Neutrophil (primary cell): ENCODE measurements around the gene BRPF3.

Source experiments
- H3K27ac ChIP-seq: fragments of 200-600 bp; sonication (generic); 2 replicates; pipeline ENCODE4 v1.5.1; 2016; ENCODE audit warnings: mild to moderate bottlenecking, moderate library complexity
- H3K27me3 ChIP-seq: fragments of 200-600 bp; sonication (generic); 2 replicates; pipeline ENCODE4 v1.6.0; 2016; ENCODE audit warnings: mild to moderate bottlenecking
- H3K36me3 ChIP-seq: fragments of 200-600 bp; sonication (generic); 2 replicates; pipeline ENCODE4 v1.5.1; 2017
- H3K4me1 ChIP-seq, 2 experiments: fragments of 200-600 bp in 1 of 2; sonication (generic) in 1 of 2; 1 replicate in 1 of 2; 2 replicates in 1 of 2; pipeline versions ENCODE4 v1.5.1 to v1.6.1; 2013 to 2016; ENCODE audit warnings: low read depth in 1 of 2, low read length in 1 of 2, mild to moderate bottlenecking in 1 of 2, moderate library complexity in 1 of 2; ENCODE audit not compliant: control insufficient read depth in 1 of 2, insufficient read depth in 1 of 2
- H3K4me3 ChIP-seq, 2 experiments: fragments of 200-600 bp in 1 of 2; sonication (generic) in 1 of 2; 1 replicate in 1 of 2; 2 replicates in 1 of 2; pipeline ENCODE4 v1.5.1; 2013 to 2016; ENCODE audit warnings: low read depth in 1 of 2, low read length in 1 of 2, mild to moderate bottlenecking in 1 of 2, moderate library complexity in 1 of 2
- H3K9me3 ChIP-seq: fragments of 200-600 bp; sonication (generic); 2 replicates; pipeline ENCODE4 v1.5.1; 2016
- TF ChIP-seq, protein P1 (sequence below): fragments of 200-600 bp; sonication (generic); IDR thresholded peaks from 2 replicates; pipeline ENCODE4 v1.5.1; 2016; ENCODE audit warnings: antibody characterized with exemption

Gene BRPF3

DNA sequence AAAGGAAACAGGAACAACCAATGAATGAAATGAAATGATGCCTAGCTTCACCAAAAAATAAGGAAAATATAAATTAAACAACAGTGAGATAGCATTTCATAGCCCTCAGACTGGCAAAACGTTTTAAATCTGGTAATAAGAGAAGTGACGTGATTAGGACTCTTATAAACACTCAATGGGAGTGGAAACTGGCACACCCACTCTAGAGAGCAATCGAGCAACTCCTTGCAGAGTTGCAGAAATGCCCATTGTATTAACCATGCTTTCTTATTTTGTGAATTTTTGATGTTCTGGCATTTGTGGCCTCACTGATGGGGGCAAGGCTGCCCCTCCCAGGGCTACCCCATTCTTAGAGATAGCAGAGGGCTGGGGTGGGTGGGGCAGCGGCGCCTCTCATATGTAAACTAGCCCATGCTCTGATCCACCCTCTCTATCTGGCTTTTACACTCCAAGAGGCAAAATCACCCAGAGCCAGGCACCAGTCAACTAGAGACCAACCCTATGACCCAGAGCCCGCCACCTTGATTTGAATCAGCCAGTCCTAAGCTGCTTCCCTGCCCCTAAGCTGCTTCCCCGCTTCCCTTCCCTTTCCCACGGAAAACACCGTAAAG, 67.0 kb downstream of the BRPF3 start:
- TF ChIP-seq, protein P1, sequence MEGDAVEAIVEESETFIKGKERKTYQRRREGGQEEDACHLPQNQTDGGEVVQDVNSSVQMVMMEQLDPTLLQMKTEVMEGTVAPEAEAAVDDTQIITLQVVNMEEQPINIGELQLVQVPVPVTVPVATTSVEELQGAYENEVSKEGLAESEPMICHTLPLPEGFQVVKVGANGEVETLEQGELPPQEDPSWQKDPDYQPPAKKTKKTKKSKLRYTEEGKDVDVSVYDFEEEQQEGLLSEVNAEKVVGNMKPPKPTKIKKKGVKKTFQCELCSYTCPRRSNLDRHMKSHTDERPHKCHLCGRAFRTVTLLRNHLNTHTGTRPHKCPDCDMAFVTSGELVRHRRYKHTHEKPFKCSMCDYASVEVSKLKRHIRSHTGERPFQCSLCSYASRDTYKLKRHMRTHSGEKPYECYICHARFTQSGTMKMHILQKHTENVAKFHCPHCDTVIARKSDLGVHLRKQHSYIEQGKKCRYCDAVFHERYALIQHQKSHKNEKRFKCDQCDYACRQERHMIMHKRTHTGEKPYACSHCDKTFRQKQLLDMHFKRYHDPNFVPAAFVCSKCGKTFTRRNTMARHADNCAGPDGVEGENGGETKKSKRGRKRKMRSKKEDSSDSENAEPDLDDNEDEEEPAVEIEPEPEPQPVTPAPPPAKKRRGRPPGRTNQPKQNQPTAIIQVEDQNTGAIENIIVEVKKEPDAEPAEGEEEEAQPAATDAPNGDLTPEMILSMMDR, result no peak
- Histone ChIP-seq H3K27ac (no peak overlapping the region), H3K9me3 (peaks cover 5% of the 10 kb centered on the region), H3K36me3 (no peaks in the 10 kb centered on the region), H3K27me3 (peaks cover 38% of the 10 kb centered on the region), H3K4me3 (no peak overlapping the region), H3K4me1 (no peaks in the 10 kb centered on the region)

DNA sequence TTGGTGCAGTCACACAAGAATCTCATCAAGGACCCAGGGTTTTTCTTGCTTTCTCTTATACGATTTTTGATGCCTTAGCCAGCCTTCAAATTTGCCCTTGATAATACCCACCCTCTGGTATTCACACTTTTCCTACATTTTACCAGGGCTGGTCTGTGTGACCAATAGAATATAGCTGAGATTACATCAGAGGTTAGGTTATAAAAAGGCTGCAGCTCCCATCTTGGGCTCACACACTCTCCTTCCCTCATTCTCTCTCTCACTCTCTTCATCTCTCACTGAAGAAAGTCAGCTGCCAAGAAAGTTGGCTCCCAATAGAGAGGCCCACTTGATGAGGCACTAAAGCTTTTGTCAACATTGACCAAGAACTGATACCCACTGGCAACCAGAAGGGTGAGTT, 69.2 kb downstream of the BRPF3 start:
- H3K9me3 ChIP-seq, result peaks cover 5% of the 10 kb centered on the region
- no peak overlapping the region for H3K4me3 ChIP-seq
- TF ChIP-seq, protein P1, result no peak
- no peaks in the 10 kb centered on the region for H3K36me3 ChIP-seq
- peaks cover 0 to 3% of the 10 kb centered on the region in 2 experiments for H3K4me1 ChIP-seq
- no peak overlapping the region for H3K27ac ChIP-seq
- peaks cover 26% of the 10 kb centered on the region for H3K27me3 ChIP-seq

DNA sequence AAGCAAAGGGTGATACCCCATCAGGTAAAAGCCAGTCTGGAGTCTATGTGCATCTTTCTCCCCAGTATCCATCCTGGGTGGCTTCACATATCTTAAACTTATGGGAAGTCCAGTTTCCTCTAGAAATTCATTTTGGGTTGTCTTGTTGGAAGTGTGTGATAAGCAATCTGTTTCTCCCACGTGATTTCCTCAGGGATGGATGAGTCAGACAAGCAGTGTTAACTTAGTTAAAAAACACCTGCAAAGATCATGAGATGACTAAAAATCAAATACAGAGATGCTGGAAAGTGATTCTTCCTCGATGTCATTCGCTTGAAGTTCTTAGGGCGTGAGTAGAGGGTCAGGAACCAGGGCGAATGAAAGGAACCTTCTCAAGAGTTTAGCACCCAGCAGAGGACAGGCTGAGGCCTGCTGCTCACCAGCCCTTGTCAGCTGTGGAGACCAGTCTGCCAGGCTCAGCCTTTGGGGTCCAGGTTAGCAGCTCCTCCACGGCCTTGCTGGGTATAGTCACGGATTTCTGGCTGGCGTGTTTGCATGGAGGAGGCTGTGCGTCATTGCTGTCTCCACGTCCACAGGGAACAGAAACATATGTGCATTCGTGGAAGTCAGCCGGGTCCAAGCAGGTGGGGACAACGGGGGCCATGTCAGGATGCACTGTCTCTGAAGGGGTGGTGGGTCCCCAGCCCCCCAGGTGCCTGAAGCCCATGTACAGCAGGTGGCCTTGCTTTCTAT, 70.5 kb downstream of the BRPF3 start:
- Histone ChIP-seq H3K27me3 (peaks cover 27% of the 10 kb centered on the region), H3K27ac (no peak overlapping the region), H3K4me3 (no peak overlapping the region), H3K9me3 (peaks cover 5% of the 10 kb centered on the region), H3K4me1 (peaks cover 0 to 3% of the 10 kb centered on the region in 2 experiments), H3K36me3 (no peaks in the 10 kb centered on the region)
- TF ChIP-seq, protein P1, result no peak

DNA sequence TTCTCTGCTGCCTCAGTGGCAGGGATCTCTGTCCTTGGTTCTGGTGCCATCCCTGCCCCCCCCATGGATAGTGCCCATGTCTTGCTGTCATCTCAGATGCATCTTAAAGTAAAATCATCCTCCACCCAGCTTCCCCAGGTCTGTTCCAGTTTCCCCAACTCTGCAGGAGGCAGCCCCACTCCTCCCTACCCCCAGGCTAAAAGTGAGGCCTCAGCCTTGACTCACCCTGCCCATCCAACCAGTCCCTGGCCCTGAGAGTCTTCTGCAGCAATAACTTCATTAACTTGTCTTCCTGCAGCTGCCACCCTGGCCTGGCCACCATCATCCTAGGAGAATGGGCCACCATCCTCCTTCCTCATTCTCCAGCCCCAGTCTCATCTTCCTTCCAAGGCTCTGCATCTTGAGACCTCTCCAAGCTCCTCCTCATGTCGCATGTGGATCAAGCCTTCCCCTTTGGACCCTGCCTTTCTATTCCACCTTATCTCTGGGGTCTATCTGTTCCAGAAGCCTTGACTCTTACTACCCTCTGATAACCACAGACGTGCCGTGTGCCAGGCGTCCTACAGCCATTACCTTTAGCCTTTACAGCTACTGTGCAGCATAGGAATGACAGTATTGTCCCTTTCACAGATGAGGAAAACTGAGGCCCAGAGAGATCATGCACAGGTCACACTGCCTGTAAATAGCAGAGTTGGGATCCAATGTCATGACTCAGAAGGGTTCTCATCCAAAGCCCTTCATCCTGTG, 71.4 kb downstream of the BRPF3 start:
- H3K27ac ChIP-seq, result no peak overlapping the region
- no peaks in the 10 kb centered on the region for H3K36me3 ChIP-seq
- H3K4me1 ChIP-seq, result peaks cover 0 to 3% of the 10 kb centered on the region in 2 experiments
- peaks cover 5% of the 10 kb centered on the region for H3K9me3 ChIP-seq
- no peak overlapping the region for H3K4me3 ChIP-seq
- TF ChIP-seq, protein P1, result no peak
- H3K27me3 ChIP-seq, result peaks cover 18% of the 10 kb centered on the region

DNA sequence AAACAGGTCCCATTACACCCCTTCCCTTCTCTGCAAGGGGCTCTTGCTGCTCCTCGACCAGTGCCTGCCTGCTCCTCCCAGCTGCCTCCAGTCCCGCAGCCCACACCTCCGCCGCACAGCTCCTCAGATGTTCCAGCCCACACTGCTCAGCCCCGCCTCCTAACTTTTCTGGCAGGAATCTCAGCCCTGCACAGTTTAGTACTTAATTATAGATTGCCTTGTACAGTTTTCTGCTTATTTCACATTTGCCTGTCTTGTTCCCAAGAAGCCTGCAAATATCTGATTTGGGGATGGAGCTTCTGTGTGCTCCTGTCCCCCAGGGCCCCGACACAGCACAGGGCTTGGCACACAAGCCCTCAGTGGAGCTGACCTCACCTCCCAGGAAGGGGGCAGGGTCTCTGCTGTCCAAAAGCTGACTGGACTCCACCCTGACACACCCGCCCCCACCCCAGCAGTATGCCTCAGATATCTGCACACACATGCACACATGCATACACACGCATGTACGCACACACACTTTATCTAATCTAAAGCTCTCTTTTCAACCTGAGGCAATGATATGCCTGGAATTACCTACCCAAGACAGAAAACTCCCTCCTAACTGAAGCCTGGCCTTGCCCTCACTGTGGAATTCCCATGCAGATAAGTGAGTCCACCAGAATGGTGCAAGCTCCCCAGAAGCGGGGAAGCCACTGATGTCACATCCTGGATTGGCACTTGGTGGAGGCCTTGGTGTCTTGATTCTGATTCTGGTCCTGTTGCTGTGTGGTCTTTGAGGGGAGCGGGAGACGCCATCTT, 72.1 kb downstream of the BRPF3 start:
- peaks cover 0 to 3% of the 10 kb centered on the region in 2 experiments for H3K4me1 ChIP-seq
- H3K27me3 ChIP-seq, result peaks cover 15% of the 10 kb centered on the region
- TF ChIP-seq, protein P1, result no peak
- H3K36me3 ChIP-seq, result no peaks in the 10 kb centered on the region
- H3K27ac ChIP-seq, result no peak overlapping the region
- no peak overlapping the region for H3K4me3 ChIP-seq
- peaks cover 5% of the 10 kb centered on the region for H3K9me3 ChIP-seq
